GM18526 (cell line): ENCODE measurements around the gene KCNQ2.

Source experiments
- POLR2A ChIP-seq: IDR thresholded peaks from 3 replicates; pipeline ENCODE4 v1.6.1; 2011; ENCODE audit not compliant: insufficient read length; ENCODE audit errors: extremely low read depth

KCNQ2 gene

GRCh38 chr20:63505723-63506122 lies 33.3 kb upstream of the KCNQ2 start:
- TF ChIP-seq POLR2A = no peak

DNA sequence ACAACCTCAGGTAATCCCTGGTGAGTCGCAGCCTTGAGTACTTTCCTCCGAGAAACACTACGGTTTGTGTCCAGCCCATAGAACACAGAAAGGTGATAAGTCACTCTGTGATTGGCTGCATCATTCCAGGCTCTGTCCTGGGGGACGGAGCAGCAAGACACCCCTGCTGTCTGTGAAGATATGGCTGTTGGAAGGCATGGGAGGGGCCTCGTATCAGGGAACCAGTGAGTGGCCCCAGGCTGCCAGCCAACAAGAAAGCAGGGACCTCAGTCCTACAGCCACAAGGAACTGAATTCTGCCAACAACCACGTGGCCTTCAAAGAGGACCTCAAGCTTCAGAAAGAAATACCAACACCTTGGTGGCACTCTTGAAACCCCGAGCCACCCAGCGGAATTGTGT lies 32.8 kb upstream of the KCNQ2 start:
- no peak for TF ChIP-seq POLR2A

GRCh38 chr20:63504642-63505041 lies 32.2 kb upstream of the KCNQ2 start:
- TF ChIP-seq POLR2A = no peak

DNA sequence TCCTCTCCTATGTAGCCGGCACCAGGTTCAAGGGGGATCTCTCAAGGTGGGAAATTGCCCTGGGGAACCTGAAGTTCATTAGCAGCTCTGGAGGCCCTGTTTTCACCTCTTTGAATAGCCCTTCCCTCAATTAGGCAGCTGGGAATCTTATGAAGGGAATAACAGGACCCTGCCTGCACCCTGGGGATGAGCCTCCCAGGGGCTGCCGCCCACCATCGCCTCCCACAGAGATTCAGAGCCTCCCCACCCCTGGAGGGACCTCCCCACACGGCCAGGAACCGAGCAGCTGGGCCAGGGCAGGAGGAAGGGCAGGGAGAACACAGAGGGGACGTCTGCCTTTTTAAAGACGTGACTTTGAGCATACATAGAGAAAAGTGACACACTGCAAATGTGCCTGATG lies 31.1 kb upstream of the KCNQ2 start:
- TF ChIP-seq POLR2A = no peak

- TF ChIP-seq POLR2A = no peak
Measured at GRCh38 chr20:63502671-63503172, 30.3 kb upstream of the KCNQ2 start.

DNA sequence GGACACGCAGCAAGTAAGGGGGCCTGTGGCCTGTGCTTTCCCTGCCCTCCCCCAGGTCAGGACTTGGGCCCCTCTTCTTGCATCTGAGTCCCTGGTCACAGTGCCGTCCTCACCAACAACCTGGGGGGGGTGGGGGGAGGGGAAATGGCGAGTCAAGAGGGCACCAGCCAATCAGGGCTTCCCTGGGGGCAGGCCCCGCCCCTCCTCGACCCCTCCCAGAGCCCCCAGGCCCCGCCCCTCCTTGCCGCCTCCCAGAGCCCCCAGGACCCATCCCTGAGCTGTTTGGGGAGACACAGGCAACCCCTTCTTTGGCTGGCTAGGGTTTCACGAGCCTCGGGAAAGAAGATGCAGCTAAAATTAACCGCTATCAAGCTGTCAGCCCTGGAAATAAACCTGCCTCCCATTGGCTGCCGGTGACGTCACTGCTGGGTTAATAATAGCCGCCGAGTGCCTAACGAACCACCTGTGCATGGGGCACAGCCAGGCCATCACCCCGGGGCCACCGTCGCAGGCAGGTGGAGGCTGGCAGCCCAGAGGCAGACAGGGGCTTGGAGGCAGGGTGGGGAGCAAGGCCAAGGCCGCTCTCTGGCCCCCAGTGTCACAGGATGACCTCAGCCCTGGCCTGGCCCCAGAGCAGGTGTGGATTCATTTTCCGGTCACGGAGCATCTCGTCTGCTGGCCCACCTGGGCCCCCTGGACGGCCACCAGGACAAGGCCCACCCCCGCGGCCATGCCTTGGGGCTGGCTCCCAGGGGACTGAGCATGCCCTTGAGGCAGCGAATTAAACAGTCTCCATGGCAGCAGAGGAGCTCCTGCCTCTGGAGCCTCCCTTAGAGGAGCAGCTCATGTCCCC lies 29.6 kb upstream of the KCNQ2 start:
- TF ChIP-seq POLR2A = no peak

GRCh38 chr20:63500902-63501817 lies 28.7 kb upstream of the KCNQ2 start:
- no peak for TF ChIP-seq POLR2A

DNA sequence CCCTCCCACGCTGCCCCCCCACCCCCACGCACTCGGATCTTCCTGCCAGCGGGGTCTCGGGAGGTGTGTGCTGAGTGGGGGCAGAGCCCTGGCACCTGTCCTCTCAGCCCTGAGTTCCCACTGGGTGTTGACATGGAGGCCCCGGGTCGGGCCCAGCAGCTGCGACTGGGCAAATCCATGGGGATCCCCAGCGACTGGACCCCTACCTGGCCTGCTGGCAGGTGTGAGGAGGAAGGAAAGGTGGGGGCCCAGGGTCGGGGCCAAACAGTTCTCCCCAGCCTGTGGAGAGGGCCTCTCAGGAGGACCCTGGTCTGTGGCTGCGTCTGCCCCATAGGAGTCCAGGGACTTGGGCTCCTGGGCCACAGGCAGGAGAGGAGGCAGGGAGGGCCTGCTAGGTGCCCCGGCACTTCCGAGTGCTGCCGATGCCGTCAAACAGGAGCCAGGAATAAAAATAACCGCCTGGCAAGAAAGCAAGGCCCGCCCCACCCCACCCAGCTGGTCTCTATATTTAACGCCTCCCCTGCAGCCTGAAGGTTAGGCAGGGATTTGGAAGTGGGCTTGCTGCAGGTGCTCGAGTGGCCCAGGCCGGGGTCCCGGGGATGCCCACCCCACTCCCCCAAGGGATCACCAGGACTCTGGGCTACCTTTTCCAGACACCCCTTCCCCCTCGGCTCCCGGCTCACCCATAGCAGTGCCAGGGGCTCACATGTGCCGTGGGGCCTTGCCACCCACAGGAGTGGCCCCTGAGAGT lies 27.9 kb upstream of the KCNQ2 start:
- TF ChIP-seq POLR2A = no peak

- TF ChIP-seq POLR2A = no peak
Measured at GRCh38 chr20:63499338-63499969, 27.0 kb upstream of the KCNQ2 start.

DNA sequence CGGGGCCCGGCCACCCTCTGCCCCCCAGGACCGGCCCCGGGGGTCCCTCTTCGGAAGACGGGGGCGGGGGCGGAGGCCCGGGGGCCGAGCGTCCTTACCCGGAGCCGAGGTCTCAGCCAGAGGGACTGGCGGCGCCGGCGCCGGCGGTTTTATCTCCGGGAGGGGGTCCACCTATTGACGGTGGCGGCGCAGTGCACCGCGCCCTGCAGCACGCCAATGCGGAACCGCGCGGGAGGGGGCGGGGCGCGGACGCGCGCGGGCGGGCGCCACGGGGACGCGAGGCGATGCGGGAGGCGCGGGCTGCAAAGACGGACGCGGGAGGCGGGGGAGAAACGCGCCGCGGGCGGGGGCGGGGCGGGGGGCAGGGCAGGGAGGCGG lies 26.5 kb upstream of the KCNQ2 start, which contains the start of gene EEF1A2:
Gene EEF1A2 (minus strand): TSS at position 124 of the 378 bp plus-strand sequence. CDS start 1,320 bp downstream, outside the sequence.
- no peak for TF ChIP-seq POLR2A

- TF ChIP-seq POLR2A = no peak
Measured at GRCh38 chr20:63497946-63498935, 25.8 kb upstream of the KCNQ2 start.

DNA sequence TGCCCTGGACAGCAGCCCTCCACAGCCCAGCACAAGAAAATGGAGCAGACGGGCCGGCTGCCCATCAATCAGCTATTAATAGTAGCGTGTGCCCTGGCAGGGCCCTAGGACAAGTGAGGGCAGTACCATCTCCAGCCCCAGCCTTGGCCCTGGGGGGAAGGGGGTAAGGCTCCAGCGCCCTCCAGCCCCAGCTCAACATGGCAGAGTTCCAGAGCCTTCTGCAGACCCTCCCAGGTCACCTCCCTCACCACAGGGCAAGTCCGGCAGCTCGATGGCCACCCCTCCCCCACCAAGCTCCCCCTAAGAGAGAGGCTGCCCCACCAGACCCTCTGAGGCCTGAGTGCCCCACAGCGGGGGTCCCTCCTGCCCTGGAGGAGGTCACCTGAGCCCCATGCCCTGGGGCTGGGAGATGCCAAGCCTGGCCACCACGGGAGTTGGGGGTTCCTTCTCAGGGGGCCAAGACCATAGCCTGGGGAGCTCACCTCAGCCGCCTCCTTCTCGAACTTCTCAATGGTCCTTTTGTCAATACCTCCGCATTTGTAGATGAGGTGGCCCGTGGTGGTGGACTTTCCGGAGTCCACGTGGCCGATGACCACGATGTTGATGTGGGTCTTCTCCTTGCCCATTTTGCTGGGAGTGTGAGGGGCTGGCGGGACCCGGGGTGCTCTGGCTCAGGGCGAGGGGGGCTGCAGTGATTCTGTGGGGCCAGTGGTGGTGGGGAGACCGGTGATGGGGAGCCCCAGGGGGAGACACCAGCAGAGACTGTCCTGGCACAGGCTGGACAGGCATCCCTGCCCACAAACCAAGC lies 24.9 kb upstream of the KCNQ2 start:
- TF ChIP-seq POLR2A = no peak
